Mesothelial cell of epicardium (in vitro differentiated cells): Measurements from ENCODE around the gene TUB. TPM values are rescaled to one million over a fixed set of nuclear protein-coding genes. Genes with fewer than 3 reads are reported as not detected.

Source experiments
- DNase-seq, 2 experiments: peaks; one replicate each; pipeline ENCODE4 v3.0.0; 2021; ENCODE audit warnings: low spot score in 2 of 2; ENCODE audit not compliant: unreplicated experiment in 2 of 2
- H3K27ac Mint-ChIP-seq: 2 replicates; pipeline ENCODE4 v1.8.0; 2021; ENCODE audit warnings: mixed read lengths
- H3K27me3 Mint-ChIP-seq: 2 replicates; pipeline ENCODE4 v1.8.0; 2021; ENCODE audit warnings: low read depth, mixed read lengths
- H3K36me3 Mint-ChIP-seq: 2 replicates; pipeline ENCODE4 v1.8.0; 2021; ENCODE audit warnings: mixed read lengths
- H3K4me1 Mint-ChIP-seq: 2 replicates; pipeline ENCODE4 v1.8.0; 2021; ENCODE audit warnings: mixed read lengths
- H3K4me3 Mint-ChIP-seq: 2 replicates; pipeline ENCODE4 v1.8.0; 2021; ENCODE audit warnings: mild to moderate bottlenecking, moderate library complexity, mixed read lengths
- H3K9me3 Mint-ChIP-seq: 2 replicates; pipeline ENCODE4 v1.8.0; 2021; ENCODE audit warnings: mixed read lengths
- CTCF ChIP-seq: fragments of 200-600 bp; sonication (generic); IDR thresholded peaks from one replicate; pipeline ENCODE4 v1.5.0; 2021; ENCODE audit warnings: antibody characterized with exemption; ENCODE audit not compliant: unreplicated experiment
- total RNA-seq: library from RNA; stranded (reverse); gene quantifications from 3 replicates; pipeline ENCODE4 v1.2.1, GENCODE V29; 2021

Gene TUB
- total RNA-seq, 1 donor from 2014 or later: 52.8 TPM

GRCh38 chr11:8059571-8060011, 21.4 kb upstream of the TUB start:
- Mint-ChIP-seq H3K9me3 (no peaks in the 10 kb centered on the region), H3K4me1 (peaks cover 27% of the 10 kb centered on the region), H3K4me3 (no peak overlapping the region), H3K36me3 (no peaks in the 10 kb centered on the region), H3K27me3 (no peaks in the 10 kb centered on the region), H3K27ac (no peak overlapping the region)
- peak in 1 of 2 experiments; percentile 34 for DNase-seq
- TF ChIP-seq CTCF: no peak

GRCh38 chr11:8060146-8060719, 20.8 kb upstream of the TUB start:
- no peaks in the 10 kb centered on the region for H3K27me3 Mint-ChIP-seq
- DNase-seq: no peak
- H3K36me3 Mint-ChIP-seq: no peaks in the 10 kb centered on the region
- no peak overlapping the region for H3K4me3 Mint-ChIP-seq
- peaks cover 27% of the 10 kb centered on the region for H3K4me1 Mint-ChIP-seq
- H3K9me3 Mint-ChIP-seq: no peaks in the 10 kb centered on the region
- no peak overlapping the region for H3K27ac Mint-ChIP-seq
- TF ChIP-seq CTCF: no peak

- H3K9me3 Mint-ChIP-seq: no peaks in the 10 kb centered on the region
- TF ChIP-seq CTCF: no peak
Observed at GRCh38 chr11:8060801-8061554, 20.0 kb upstream of the TUB start.

GRCh38 chr11:8061555-8062428, 19.2 kb upstream of the TUB start:
- Mint-ChIP-seq H3K36me3 (no peaks in the 10 kb centered on the region), H3K27ac (peak overlapping the region; percentile 40), H3K4me3 (no peak overlapping the region), H3K4me1 (peaks cover 23% of the 10 kb centered on the region), H3K27me3 (peaks cover 1% of the 10 kb centered on the region), H3K9me3 (no peaks in the 10 kb centered on the region)
- DNase-seq: peak in 1 of 2 experiments; percentile 28
- no peak for TF ChIP-seq CTCF

More at GRCh38 chr11:8060801-8061554, 20.0 kb upstream of the TUB start:
- Mint-ChIP-seq H3K36me3 (no peaks in the 10 kb centered on the region), H3K4me1 (peaks cover 27% of the 10 kb centered on the region), H3K27me3 (peaks cover under 1% of the 10 kb centered on the region), H3K4me3 (no peak overlapping the region), H3K27ac (no peak overlapping the region)
- DNase-seq: peak in 1 of 2 experiments; percentile 25

GRCh38 chr11:8062781-8063257, 18.2 kb upstream of the TUB start:
- Mint-ChIP-seq H3K27me3 (peaks cover 1% of the 10 kb centered on the region), H3K27ac (peak overlapping the region; percentile 26), H3K36me3 (no peaks in the 10 kb centered on the region)

More at GRCh38 chr11:8062781-8063257, 18.2 kb upstream of the TUB start:
- no peak for DNase-seq
- H3K4me3 Mint-ChIP-seq: no peak overlapping the region
- no peaks in the 10 kb centered on the region for H3K9me3 Mint-ChIP-seq
- TF ChIP-seq CTCF: no peak
- peaks cover 30% of the 10 kb centered on the region for H3K4me1 Mint-ChIP-seq
